ENCODE results near the gene HTR1D.
A peak's percentile ranks its signal among the peaks of the same experiment; 100 is the strongest.
"Not testable (repeated sequence)": the region's sequence is repeated elsewhere in the genome, so short reads cannot be mapped to it uniquely, and the experiment has no call there.

HTR1D gene, protein sequence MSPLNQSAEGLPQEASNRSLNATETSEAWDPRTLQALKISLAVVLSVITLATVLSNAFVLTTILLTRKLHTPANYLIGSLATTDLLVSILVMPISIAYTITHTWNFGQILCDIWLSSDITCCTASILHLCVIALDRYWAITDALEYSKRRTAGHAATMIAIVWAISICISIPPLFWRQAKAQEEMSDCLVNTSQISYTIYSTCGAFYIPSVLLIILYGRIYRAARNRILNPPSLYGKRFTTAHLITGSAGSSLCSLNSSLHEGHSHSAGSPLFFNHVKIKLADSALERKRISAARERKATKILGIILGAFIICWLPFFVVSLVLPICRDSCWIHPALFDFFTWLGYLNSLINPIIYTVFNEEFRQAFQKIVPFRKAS

DNA sequence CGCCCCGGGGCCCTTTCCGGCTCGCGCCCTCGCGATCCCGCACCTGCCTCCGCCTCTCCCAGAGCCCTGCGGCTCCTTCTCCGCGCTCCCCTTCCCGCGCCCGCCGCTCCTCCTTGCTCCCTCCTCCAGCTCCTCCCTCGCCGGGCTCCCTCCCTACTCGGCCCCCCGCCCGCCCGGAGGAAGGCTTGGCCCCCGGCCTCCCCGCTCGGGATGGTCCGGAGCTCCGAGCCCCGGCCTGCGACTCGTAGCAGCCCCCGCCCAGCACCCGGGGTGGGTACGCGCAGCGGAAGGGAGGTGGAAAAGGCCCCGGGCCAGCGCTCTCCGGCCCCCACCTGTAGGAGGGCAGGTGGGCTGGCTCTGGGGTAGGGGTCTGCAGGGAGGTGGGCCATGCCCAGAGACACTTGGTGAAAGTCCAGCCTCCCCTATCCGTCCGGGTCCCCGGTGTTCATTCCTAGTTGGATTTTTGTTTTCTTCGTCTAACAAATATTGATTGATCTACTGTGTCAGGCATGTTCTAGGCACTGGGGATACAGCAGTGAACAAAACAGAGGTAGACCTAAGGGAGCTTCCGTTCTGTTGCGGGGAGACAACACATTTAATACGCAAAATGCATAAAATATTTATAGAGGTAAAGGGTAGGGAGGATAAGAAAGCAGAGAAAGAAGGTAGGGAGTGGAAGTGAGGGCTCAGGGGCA is at the start of gene HTR1D:
Gene HTR1D (minus strand): TSS at position 82 of the 695 bp plus-strand sequence. CDS start 23,283 bp downstream, outside the sequence.
- peak within 1 kb of the TSS; percentile 60 for H3K9ac ChIP-seq (ENCODE audit: low read depth, low read length)
- H3K9me3 ChIP-seq (ENCODE audit: control insufficient read depth, insufficient read depth, low read length), result no peaks in the 10 kb centered on the region
- peaks cover 7% of the 10 kb centered on the region for H3K27me3 ChIP-seq (ENCODE audit: control insufficient read depth, insufficient read depth, low read length)
- H3K4me3 ChIP-seq (ENCODE audit: low read depth, low read length), result peak within 1 kb of the TSS; percentile 70
- peaks cover 13% of the 10 kb centered on the region for H3K4me1 ChIP-seq (ENCODE audit: control insufficient read depth, insufficient read depth, low read length)
- peaks cover 3% of the 10 kb centered on the region for H3K36me3 ChIP-seq (ENCODE audit: control insufficient read depth, insufficient read depth, low read length)

DNA sequence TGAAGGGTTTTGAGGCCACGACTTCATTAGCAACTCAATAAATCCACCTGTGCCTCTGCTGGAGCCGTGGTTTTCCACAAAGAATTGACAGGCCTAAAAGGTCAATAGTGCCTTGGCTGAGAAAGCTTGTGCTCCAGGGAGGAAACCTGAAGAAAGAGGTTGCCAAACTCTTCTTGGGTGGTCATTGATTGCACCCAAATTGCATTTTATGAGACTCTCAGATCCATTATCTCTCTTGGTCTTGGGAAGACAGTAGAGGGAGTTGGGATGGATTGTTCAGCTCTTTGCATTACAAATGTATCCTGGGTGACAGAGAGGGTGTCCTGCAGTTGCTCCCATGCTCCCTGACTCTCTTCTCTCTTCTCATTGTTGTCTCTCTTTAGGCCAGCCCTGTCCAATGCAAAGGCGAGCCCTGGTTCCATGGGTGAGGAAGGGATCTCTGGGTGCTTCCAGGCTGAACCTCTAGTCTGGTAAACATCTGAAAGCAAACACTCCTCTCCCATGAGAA is 46.1 kb upstream of the HTR1D start:
- no peak overlapping the region for H3K4me3 ChIP-seq (ENCODE audit: low read depth, low read length)
- peaks cover 15% of the 10 kb centered on the region for H3K4me1 ChIP-seq (ENCODE audit: control insufficient read depth, insufficient read depth, low read length)
- no peaks in the 10 kb centered on the region for H3K9me3 ChIP-seq (ENCODE audit: control insufficient read depth, insufficient read depth, low read length)
- H3K9ac ChIP-seq (ENCODE audit: low read depth, low read length), result no peak overlapping the region
- no peaks in the 10 kb centered on the region for H3K27me3 ChIP-seq (ENCODE audit: control insufficient read depth, insufficient read depth, low read length)
- H3K36me3 ChIP-seq (ENCODE audit: control insufficient read depth, insufficient read depth, low read length), result no peaks in the 10 kb centered on the region

DNA sequence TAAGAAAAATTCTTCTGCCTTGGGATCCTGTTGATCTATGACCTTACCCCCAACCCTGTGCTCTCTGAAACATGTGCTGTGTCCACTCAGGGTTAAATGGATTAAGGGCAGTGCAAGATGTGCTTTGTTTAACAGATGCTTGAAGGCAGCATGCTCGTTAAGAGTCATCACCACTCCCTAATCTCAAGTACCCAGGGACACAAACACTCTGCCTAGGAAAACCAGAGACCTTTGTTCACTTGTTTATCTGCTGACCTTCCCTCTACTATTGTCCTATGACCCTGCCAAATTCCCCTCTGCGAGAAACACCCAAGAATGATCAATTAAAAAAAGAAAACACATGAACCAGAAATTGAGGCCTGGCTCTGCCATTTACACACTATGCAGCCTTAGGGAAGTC is 40.8 kb upstream of the HTR1D start:
- not testable (repeated sequence) for H3K4me1 ChIP-seq (ENCODE audit: control insufficient read depth, insufficient read depth, low read length); H3K9ac ChIP-seq (ENCODE audit: low read depth, low read length); H3K9me3 ChIP-seq (ENCODE audit: control insufficient read depth, insufficient read depth, low read length); H3K27me3 ChIP-seq (ENCODE audit: control insufficient read depth, insufficient read depth, low read length); H3K4me3 ChIP-seq (ENCODE audit: low read depth, low read length); H3K36me3 ChIP-seq (ENCODE audit: control insufficient read depth, insufficient read depth, low read length)

DNA sequence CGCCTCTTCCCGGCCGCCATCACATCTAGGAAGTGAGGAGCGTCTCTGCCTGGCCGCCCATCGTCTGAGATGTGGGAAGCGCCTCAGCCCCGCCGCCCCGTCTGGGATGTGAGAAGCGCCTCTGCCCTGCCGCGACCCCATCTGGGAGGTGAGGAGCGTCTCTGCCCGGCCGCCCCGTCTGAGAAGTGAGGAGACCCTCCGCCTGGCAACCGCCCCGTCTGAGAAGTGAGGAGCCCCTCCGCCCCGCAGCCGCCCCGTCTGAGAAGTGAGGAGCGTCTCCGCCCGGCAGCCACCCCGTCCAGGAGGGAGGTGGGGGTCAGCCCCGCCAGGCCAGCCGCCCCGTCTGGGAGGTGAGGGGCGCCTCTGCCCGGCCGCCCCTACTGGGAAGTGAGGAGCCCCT is 40.1 kb upstream of the HTR1D start:
- not testable (repeated sequence) for H3K4me1 ChIP-seq (ENCODE audit: control insufficient read depth, insufficient read depth, low read length); H3K27me3 ChIP-seq (ENCODE audit: control insufficient read depth, insufficient read depth, low read length); H3K36me3 ChIP-seq (ENCODE audit: control insufficient read depth, insufficient read depth, low read length); H3K9me3 ChIP-seq (ENCODE audit: control insufficient read depth, insufficient read depth, low read length); H3K4me3 ChIP-seq (ENCODE audit: low read depth, low read length); H3K9ac ChIP-seq (ENCODE audit: low read depth, low read length)

DNA sequence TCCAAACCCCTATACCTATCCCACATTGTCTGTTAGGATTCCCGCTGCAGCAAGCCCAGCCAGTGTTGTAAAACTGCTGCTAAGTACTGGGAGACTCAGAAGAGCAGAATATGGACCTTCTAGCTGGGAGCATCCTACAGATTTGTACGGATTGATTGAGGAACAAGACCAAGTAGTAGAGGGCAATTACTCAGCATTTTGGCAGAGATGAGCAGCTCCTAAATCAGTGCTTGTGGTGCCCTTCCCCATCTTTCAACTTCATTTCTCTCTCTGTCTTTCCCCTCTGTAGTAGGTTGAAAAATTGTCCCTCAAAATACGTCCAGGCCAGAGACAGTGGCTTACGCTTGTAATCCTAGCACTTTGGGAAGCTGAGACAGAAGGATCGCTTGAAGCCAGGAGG is 37.3 kb upstream of the HTR1D start:
- no peak overlapping the region for H3K4me3 ChIP-seq (ENCODE audit: low read depth, low read length)
- peaks cover 4% of the 10 kb centered on the region for H3K9me3 ChIP-seq (ENCODE audit: control insufficient read depth, insufficient read depth, low read length)
- no peaks in the 10 kb centered on the region for H3K36me3 ChIP-seq (ENCODE audit: control insufficient read depth, insufficient read depth, low read length)
- H3K4me1 ChIP-seq (ENCODE audit: control insufficient read depth, insufficient read depth, low read length), result no peaks in the 10 kb centered on the region
- no peaks in the 10 kb centered on the region for H3K27me3 ChIP-seq (ENCODE audit: control insufficient read depth, insufficient read depth, low read length)
- no peak overlapping the region for H3K9ac ChIP-seq (ENCODE audit: low read depth, low read length)

DNA sequence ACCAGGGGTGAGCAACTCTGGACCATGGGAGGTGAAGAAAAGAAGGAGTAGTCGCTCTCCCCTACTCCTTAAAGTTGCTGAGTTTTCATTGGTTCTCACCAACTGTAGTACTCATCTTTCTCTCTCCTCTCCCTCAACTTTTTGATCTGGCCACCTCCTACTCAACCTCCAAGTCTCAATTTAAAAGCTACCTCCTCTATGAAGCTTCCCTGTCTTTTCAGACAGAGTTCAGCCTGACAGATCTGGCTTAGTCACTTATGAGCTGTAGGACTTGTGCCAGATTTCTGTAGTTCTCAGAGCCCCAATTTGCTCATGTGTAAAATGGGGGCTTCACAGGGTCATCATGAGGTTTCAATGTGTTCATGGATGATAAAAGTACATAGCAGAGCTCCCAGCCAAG is 34.5 kb upstream of the HTR1D start:
- Histone ChIP-seq H3K27me3 (ENCODE audit: control insufficient read depth, insufficient read depth, low read length) (no peaks in the 10 kb centered on the region), H3K9ac (ENCODE audit: low read depth, low read length) (no peak overlapping the region), H3K4me1 (ENCODE audit: control insufficient read depth, insufficient read depth, low read length) (no peaks in the 10 kb centered on the region), H3K4me3 (ENCODE audit: low read depth, low read length) (no peak overlapping the region), H3K9me3 (ENCODE audit: control insufficient read depth, insufficient read depth, low read length) (peaks cover 4% of the 10 kb centered on the region), H3K36me3 (ENCODE audit: control insufficient read depth, insufficient read depth, low read length) (no peaks in the 10 kb centered on the region)

DNA sequence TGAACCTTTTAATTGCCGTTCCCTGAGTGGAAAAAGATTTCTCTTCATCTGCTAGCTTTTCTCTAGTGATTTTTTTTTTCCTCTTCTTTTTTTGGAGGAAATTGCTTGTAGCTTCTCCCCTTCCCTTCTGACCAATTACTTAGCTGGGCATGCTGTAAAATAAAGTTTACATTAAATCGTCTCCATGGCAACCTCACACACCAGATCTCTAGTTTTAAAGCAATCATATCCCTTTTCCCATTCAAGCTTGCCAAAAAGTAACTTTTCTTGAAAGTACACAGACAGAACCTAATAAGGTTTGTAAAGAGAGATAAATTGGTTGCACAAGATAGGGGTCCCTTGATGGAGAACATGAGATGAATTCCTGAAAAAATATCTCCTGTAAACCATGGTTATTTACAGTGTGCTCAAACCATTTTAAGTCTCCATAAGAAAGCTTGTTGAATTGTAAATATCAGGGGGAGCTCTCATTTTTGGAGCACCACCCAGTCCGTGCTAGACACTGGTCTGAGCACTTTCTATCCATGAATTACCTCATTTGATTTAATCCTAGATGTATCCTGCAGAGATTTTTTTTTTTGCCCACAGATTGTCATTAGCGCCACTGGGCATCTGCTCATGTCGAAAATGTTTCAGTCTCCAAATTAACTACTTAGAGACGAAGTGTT is 32.6 kb upstream of the HTR1D start:
- Histone ChIP-seq H3K4me3 (ENCODE audit: low read depth, low read length) (no peak overlapping the region), H3K9ac (ENCODE audit: low read depth, low read length) (no peak overlapping the region), H3K4me1 (ENCODE audit: control insufficient read depth, insufficient read depth, low read length) (no peaks in the 10 kb centered on the region), H3K9me3 (ENCODE audit: control insufficient read depth, insufficient read depth, low read length) (no peaks in the 10 kb centered on the region), H3K27me3 (ENCODE audit: control insufficient read depth, insufficient read depth, low read length) (no peaks in the 10 kb centered on the region), H3K36me3 (ENCODE audit: control insufficient read depth, insufficient read depth, low read length) (no peaks in the 10 kb centered on the region)

DNA sequence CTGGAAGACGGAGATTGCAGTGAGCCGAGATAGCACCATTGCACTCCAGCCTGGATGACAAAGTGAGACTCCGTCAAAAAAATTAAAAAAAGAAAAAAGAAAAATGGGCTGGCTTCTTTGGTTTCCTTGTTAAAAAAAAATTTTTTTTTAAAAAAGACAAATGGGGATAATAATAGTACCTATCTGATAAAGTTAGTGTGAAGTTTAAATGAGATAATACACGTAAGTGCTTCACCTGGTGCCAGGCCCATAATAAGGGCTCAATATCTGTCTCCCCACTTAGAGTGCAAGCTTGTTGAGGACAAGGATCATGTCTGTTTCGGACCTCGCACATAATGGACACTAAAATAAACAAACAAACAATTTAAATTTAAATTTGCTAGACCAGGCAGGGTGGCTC is 30.0 kb upstream of the HTR1D start:
- no peaks in the 10 kb centered on the region for H3K9me3 ChIP-seq (ENCODE audit: control insufficient read depth, insufficient read depth, low read length)
- no peak overlapping the region for H3K9ac ChIP-seq (ENCODE audit: low read depth, low read length)
- H3K4me1 ChIP-seq (ENCODE audit: control insufficient read depth, insufficient read depth, low read length), result no peaks in the 10 kb centered on the region
- no peaks in the 10 kb centered on the region for H3K27me3 ChIP-seq (ENCODE audit: control insufficient read depth, insufficient read depth, low read length)
- H3K4me3 ChIP-seq (ENCODE audit: low read depth, low read length), result no peak overlapping the region
- H3K36me3 ChIP-seq (ENCODE audit: control insufficient read depth, insufficient read depth, low read length), result no peaks in the 10 kb centered on the region

DNA sequence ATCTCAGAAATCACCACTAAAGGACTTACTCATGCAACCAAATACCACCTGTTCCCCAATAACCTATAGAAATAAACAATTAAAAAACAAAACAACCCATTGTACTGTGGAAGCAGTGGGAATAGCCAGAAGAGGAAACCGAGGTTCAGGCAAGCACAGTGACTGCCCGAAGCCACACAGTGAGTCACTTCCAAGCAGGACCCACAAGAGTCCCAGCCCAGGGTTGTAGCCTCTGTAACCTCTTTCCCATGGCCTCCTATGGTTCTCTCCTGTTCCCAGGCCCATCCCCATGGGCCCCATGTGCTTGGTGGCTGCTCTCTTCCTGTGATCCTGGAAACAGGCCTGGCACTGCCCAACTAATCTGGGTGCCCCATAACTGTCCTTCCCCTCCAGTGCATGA is 29.0 kb upstream of the HTR1D start:
- Histone ChIP-seq H3K9me3 (ENCODE audit: control insufficient read depth, insufficient read depth, low read length) (no peaks in the 10 kb centered on the region), H3K36me3 (ENCODE audit: control insufficient read depth, insufficient read depth, low read length) (no peaks in the 10 kb centered on the region), H3K27me3 (ENCODE audit: control insufficient read depth, insufficient read depth, low read length) (no peaks in the 10 kb centered on the region), H3K9ac (ENCODE audit: low read depth, low read length) (no peak overlapping the region), H3K4me3 (ENCODE audit: low read depth, low read length) (no peak overlapping the region), H3K4me1 (ENCODE audit: control insufficient read depth, insufficient read depth, low read length) (no peaks in the 10 kb centered on the region)

DNA sequence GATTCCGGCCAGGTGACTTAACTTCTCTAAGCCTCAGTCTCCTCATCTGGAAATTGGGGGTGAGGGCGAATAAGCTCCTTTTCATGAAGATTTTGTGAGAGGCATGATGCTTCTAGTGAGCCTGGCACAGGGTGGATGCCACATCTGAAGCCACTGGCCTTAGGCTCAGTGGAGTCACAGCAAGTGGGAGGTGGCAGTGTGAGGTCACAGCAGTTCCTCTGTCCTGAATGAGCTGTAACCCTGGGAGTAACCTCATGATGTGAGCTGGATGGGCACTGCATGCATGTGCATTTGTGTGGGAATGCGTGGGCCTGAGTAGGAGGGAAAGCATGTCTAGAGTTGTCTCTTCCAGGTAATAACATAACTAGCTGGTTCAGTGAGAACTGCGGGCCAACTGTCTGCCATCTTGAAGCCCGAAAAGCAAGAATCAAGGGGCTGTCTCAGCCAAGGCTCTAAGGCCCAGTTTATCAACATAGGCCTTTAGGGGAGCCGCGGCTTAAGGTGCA is 27.0 kb upstream of the HTR1D start:
- Histone ChIP-seq H3K4me1 (ENCODE audit: control insufficient read depth, insufficient read depth, low read length) (no peaks in the 10 kb centered on the region), H3K4me3 (ENCODE audit: low read depth, low read length) (no peak overlapping the region), H3K9me3 (ENCODE audit: control insufficient read depth, insufficient read depth, low read length) (no peaks in the 10 kb centered on the region), H3K36me3 (ENCODE audit: control insufficient read depth, insufficient read depth, low read length) (no peaks in the 10 kb centered on the region), H3K9ac (ENCODE audit: low read depth, low read length) (no peak overlapping the region), H3K27me3 (ENCODE audit: control insufficient read depth, insufficient read depth, low read length) (no peaks in the 10 kb centered on the region)

DNA sequence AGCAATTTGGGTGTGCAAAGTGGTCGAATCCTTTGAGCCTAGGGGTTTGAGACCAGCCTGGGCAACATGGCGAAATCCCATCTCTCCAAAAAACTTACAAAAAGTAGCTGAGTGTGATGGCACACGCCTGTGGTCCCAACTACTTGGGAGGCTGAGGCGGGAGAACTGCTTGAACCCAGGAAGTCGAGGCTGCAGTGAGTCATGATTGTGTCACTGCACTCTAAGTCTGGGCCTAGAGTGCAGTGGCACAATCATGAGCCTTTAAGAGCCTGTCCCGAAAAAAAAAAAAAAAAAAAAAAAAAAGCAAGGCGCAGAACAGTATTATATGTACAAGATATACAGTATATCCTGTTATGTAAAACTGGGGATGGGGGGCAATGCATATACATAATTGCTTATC is 25.1 kb upstream of the HTR1D start:
- Histone ChIP-seq H3K4me3 (ENCODE audit: low read depth, low read length) (no peak overlapping the region), H3K36me3 (ENCODE audit: control insufficient read depth, insufficient read depth, low read length) (no peaks in the 10 kb centered on the region), H3K9ac (ENCODE audit: low read depth, low read length) (no peak overlapping the region), H3K4me1 (ENCODE audit: control insufficient read depth, insufficient read depth, low read length) (no peaks in the 10 kb centered on the region), H3K9me3 (ENCODE audit: control insufficient read depth, insufficient read depth, low read length) (no peaks in the 10 kb centered on the region), H3K27me3 (ENCODE audit: control insufficient read depth, insufficient read depth, low read length) (no peaks in the 10 kb centered on the region)

Data from iPS-15b (cell line).